ENCODE measurements around the gene ZNF202.
"Not testable (repeated sequence)": the region's sequence is repeated elsewhere in the genome, so short reads cannot be mapped to it uniquely, and the experiment has no call there.

ZNF202 gene

DNA sequence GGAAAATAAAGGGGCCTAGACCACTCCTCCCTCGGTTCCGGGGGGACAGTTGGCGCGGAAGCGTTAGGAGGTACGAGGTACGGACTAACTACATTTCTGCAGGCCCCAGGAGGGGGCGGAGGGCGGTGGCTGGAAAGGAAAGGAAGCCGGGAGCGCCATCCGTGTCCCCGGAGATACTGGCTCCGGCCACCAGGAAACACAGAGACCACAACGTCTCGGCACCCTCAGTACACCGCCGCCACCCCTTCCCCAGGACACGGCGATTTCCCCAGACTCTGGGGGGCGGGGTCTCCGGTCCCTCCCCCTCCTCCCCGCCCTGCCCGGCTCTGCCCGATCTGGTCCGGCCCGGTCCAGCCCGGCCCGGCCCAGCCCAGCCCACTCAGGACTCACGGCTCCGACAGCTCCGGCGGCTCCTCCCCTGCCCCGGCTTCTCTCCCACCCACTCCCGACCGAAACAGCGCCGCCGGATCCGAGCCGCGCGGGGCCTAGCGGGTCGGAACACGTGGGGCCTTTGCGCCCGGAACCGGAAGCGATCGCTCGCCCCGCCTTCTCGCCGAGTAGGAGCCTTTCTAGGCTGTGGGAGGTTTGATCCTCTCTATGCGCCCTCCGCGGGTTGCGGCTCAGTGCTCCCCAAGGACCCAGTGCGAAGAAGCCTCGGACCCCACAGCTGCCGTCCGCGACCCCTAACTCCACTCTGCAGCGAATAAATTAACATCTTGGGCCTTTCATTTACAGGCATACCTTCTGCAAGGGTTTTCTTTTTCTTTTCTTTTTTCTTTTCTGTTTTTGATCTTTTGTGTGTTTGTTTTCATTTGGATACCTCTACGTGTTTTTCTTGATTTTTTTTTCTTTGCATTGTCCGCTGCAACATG, at the start of gene ZNF202:
Gene ZNF202, minus strand, starts transcription at position 502 of the 872 bp plus-strand sequence. CDS start 10,772 bp downstream, outside the sequence.
- peak; percentile 77 for DNase-seq

GRCh38 chr11:123783536-123783935, 42.1 kb upstream of the ZNF202 start:
- no peak for DNase-seq

- no peak for DNase-seq
Observed at GRCh38 chr11:123778511-123778910, 37.1 kb upstream of the ZNF202 start.

- no peak for DNase-seq
Observed at GRCh38 chr11:123775715-123776549, 34.5 kb upstream of the ZNF202 start.

- no peak for DNase-seq
Observed at GRCh38 chr11:123775289-123775688, 33.8 kb upstream of the ZNF202 start.

DNA sequence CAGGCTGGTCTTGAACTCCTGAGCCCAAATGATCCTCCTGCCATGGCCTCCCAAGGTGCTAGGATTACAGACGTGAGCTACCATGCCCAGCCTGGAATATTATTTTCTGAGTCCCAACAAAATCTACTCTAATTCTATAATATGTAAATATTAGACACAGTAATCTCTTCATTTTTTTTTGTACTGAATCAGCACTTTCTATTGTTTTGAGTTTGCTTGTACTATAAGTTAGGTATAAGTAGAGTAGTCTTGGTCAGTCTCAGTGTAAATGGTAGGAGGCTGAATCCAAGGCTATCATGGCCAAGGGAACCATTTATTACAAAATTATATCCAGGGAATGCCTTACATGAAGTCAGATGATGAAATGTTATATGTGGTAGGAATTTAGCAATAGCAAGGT, 32.5 kb upstream of the ZNF202 start:
- DNase-seq = no peak

DNA sequence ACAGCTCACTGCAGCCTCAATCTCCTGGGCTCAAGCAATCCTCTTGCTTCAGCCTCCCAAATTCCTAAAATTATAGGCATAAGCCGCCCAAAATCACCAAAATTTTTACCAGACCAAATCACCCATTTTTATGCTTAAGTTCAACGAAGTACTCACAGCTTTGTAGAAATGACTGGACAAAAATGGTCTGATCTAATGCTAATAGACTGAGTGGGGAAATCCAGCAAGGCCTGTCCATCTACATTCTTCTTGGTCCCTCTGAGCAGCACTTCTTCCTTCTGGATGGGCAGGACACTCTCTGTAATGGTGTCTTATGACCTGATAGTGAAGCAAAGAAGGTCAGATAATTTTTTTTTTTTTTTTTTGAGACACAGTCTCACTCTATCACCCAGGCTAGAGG, 31.6 kb upstream of the ZNF202 start:
- no peak for DNase-seq

DNA sequence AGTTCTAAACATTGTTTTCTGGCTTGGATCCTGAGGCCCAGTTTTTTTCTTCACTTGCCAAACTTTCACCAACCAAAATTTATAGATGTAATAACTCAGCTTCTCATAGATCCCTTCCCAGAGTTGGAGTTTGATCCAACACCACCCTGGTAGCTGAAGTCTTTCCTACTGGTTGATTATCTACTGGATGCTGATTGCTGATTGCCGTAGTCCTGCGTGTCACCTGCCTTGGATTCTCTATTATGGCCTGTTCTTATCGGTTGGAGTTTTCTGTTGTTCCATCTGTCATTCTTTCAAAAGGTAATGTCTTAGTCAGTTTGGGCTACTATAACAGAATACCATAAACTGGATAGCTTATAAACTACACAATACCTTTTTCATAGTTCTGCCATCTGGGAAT, 30.2 kb upstream of the ZNF202 start:
- no peak for DNase-seq

DNA sequence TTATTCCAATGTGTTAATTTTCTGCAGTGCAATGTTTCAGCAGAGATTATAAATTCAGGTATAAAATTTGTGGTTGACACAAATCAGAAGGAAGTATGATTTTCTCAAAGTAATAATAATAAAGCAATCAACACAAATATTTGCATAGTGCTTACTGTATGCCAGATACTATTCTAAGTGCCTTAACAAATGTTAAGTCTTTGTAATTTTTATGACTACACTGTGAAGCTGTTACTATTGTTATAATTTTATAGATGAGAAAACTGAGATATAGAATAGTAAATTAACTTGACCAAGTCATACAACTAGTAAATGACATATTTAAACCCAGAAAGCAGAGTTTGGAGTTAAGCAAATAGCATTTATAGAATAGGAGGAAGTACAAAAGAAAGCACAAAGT, 29.3 kb upstream of the ZNF202 start:
- no peak for DNase-seq

DNA sequence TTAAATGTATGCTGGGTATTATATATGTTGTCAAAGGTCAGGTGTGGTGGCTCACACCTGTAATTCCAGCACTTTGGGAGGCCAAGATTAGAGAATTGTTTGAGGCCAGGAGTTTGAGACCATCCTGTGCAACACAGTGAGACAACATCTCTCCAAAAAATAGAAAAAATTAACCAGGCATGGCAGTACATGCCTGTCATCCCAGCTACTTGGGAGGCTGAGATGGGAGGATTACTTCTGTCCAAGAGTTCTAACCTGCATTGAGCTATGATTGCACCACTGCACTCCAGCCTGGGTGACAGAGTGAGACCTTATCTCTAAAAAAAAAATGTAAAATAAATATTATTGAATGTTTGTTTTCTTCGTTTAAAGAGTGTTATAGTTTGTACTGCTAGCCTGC, 24.1 kb upstream of the ZNF202 start:
- DNase-seq = no peak

- no peak for DNase-seq
Observed at GRCh38 chr11:123762422-123762821, 21.0 kb upstream of the ZNF202 start.

GRCh38 chr11:123760894-123761293, 19.4 kb upstream of the ZNF202 start:
- DNase-seq = no peak

- no peak for DNase-seq
Observed at GRCh38 chr11:123757976-123758375, 16.5 kb upstream of the ZNF202 start.

GRCh38 chr11:123755813-123756212, 14.4 kb upstream of the ZNF202 start:
- no peak for DNase-seq

- no peak for DNase-seq
Observed at GRCh38 chr11:123755344-123755743, 13.9 kb upstream of the ZNF202 start.

GRCh38 chr11:123754101-123754568, 12.7 kb upstream of the ZNF202 start, which contains the start of gene OR6X1:
OR6X1 (minus strand) TSS chr11:123754518; CDS start chr11:123754518, 0 bp downstream.
- DNase-seq = no peak

GRCh38 chr11:123753110-123753509, 11.7 kb upstream of the ZNF202 start:
- no peak for DNase-seq

DNA sequence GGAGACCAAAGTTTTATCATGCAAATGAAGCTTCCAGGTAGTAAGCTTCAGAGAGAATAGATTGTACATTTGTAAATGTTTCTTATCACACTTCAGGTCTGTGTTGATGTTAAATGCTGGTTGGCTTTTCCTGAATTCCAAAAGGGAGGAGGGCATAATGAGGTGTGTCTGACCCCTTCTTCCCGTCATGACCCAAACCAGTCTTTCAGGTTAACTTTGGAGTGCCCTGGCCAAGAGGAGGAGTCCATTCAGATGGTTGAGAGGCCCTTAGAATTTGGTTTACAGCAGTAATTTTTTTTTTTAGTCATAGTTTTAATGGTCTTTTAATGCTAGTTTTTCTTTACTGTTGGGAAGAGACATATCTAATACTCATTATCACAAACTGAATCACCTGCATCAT, 10.3 kb upstream of the ZNF202 start:
- no peak for DNase-seq

- DNase-seq = not testable (repeated sequence)
Observed at GRCh38 chr11:123748349-123748748, 6.9 kb upstream of the ZNF202 start.

- DNase-seq = no peak
Observed at GRCh38 chr11:123745764-123746451, 4.4 kb upstream of the ZNF202 start.

DNA sequence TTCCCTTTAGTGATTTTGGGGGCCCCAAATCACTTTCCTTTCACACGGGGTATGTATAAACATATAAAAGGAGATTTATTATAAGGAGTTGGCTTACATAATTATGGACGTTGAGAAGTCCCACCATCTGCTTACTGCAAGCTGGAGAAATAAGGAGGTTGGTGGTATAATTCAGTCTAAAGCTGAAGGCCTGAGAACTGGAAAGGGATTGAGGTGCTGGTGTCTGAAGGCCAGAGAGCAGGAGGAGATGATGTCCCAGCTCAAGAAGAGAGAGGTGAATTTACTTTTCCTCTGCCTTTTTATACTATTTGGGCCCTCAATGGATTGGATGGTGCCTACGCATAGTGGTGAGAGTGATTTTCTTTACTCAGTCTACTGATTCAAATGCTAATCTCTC, 1.3 kb upstream of the ZNF202 start:
- no peak for DNase-seq

GRCh38 chr11:123742031-123742723, 717 bp upstream of the ZNF202 start:
- no peak for DNase-seq

DNA sequence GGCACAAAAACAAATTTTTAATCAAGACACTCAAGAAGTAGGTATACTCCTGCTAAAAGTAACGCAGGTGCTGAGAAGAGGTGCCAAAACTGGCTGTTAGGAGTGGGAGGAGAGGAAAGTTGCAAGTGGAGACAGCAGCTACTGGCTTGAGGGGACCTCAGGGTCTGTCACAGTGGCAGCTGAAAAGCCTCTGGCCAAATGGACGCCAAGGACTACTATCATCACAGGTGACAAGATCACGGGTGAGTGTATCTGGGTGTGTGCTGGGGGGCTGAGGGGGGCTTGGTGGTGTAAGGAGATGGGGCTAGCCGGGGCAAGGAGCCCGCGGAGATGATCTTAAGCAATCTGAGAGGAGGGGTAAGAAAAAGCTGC, 687 bp downstream of the ZNF202 start:
- no peak for DNase-seq
